ENCODE results near the gene MRPL54. TPM values are rescaled to one million over a fixed set of nuclear protein-coding genes. Genes with fewer than 3 reads are reported as not detected.

The MRPL54 gene
- total RNA-seq, 1 donor from 2014 or later: 73.8 TPM

Other genes with a start within 250 kb of the MRPL54 start
- gene TEKTIP1, start 223.5 kb upstream of the MRPL54 start, total RNA-seq: not detected
- gene MFSD12, start 205.1 kb upstream of the MRPL54 start, total RNA-seq: 23.7 TPM
- gene HMG20B, start 189.7 kb upstream of the MRPL54 start, total RNA-seq: 37.0 TPM
- gene GIPC3, start 177.2 kb upstream of the MRPL54 start, total RNA-seq: 2.7 TPM
- 4.1 TPM for gene TBXA2R, start 155.8 kb upstream of the MRPL54 start, total RNA-seq
- gene CACTIN, start 135.9 kb upstream of the MRPL54 start, total RNA-seq: 12.6 TPM
- 34.7 TPM for gene PIP5K1C, start 62.2 kb upstream of the MRPL54 start, total RNA-seq
- 0.62 TPM for gene TJP3, start 54.3 kb upstream of the MRPL54 start, total RNA-seq
- 12.7 TPM for gene APBA3, start 990 bp upstream of the MRPL54 start, total RNA-seq
- gene RAX2, start 9.5 kb downstream of the MRPL54 start, total RNA-seq: not detected
- gene MATK, start 23.7 kb downstream of the MRPL54 start, total RNA-seq: 0.43 TPM
- gene ZFR2, start 106.4 kb downstream of the MRPL54 start, total RNA-seq: not detected
- gene ATCAY, start 118.0 kb downstream of the MRPL54 start, total RNA-seq: not detected
- 627 TPM for gene NMRK2, start 170.4 kb downstream of the MRPL54 start, total RNA-seq
- gene DAPK3, start 208.4 kb downstream of the MRPL54 start, total RNA-seq: 67.5 TPM
- 2,154 TPM for gene EEF2, start 222.8 kb downstream of the MRPL54 start, total RNA-seq
- gene PIAS4, start 245.1 kb downstream of the MRPL54 start, total RNA-seq: 16.1 TPM

Data from Right ventricle myocardium inferior (tissue), 1 donor.